ENCODE measurements around the gene TPRX1.
"Not testable (repeated sequence)": the region's sequence is repeated elsewhere in the genome, so short reads cannot be mapped to it uniquely, and the experiment has no call there.

The TPRX1 gene

DNA sequence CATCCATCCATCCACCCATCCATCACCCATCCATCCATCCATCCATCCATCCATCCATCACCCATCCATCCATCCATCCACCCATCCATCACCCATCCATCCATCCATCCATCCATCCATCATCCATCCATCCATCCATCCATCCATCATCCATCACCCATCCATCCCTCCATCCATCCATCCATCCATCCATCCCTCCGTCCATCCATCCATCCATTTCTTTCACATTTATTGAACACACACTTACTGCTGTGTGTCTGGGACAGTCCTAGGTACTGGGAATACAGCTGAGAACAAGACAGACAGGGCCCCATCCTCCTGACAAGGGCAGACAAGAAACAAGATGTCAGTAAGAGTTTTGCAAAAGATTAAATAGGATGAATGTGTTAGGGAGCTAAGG is 13.9 kb upstream of the TPRX1 start:
- H3K9me3 Mint-ChIP-seq; H3K27ac Mint-ChIP-seq; H3K4me1 Mint-ChIP-seq (ENCODE audit: low read depth); H3K36me3 Mint-ChIP-seq (ENCODE audit: low read depth); intact Hi-C loops (cut with micrococcal nuclease); H3K4me3 Mint-ChIP-seq: not testable (repeated sequence)
- H3K27me3 Mint-ChIP-seq, result peaks cover 36% of the 10 kb centered on the region

DNA sequence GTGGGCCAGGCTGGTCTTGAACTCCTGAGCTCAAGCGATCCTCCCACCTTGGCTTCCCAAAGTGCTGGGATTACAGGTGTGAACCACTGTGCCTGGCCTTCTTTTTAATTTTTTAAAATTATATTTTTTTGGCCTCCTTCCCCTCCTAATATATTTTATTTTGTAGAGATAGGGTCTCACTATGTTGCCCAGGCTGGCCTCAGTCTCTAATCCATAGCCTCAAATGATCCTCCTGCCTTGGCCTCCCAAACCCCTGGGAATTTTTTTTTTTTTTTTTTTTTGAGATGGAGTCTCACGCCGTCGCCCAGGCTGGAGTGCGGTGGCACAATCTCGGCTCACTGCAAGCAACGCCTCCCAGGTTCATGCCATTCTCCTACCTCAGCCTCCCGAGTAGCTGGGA is 11.9 kb upstream of the TPRX1 start:
- intact Hi-C loops (cut with micrococcal nuclease); H3K9me3 Mint-ChIP-seq: not testable (repeated sequence)
- peaks cover 31% of the 10 kb centered on the region for H3K27me3 Mint-ChIP-seq

DNA sequence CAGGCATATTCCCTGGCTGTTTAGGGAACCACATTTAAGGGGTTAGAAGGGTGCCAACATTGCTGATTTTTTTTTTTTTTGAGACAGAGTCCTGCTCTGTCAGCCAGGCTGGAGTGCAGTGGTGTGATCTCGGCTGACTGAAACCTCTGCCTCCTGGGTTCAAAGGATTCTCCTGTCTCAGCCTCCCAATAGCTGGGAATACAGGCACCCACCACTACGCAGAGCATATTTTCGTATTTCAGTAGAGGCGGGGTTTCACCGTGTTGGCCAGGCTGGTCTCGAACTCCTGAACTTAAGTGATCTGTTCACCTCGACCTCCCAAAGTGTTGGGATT is 9.6 kb upstream of the TPRX1 start:
- Mint-ChIP-seq H3K4me1 (ENCODE audit: low read depth) (no peaks in the 10 kb centered on the region), H3K36me3 (ENCODE audit: low read depth) (no peaks in the 10 kb centered on the region), H3K27ac (no peak overlapping the region), H3K27me3 (peaks cover 9% of the 10 kb centered on the region), H3K4me3 (no peak overlapping the region), H3K9me3 (no peaks in the 10 kb centered on the region)
- intact Hi-C loops (cut with micrococcal nuclease), result loop anchor here (5.0 kb wide), 1 partner anchor 48 kb away; no protein-coding TSS in a partner anchor

More for the DNA sequence above, 11.9 kb upstream of the TPRX1 start:
- H3K4me3 Mint-ChIP-seq; H3K4me1 Mint-ChIP-seq (ENCODE audit: low read depth); H3K27ac Mint-ChIP-seq; H3K36me3 Mint-ChIP-seq (ENCODE audit: low read depth): not testable (repeated sequence)

DNA sequence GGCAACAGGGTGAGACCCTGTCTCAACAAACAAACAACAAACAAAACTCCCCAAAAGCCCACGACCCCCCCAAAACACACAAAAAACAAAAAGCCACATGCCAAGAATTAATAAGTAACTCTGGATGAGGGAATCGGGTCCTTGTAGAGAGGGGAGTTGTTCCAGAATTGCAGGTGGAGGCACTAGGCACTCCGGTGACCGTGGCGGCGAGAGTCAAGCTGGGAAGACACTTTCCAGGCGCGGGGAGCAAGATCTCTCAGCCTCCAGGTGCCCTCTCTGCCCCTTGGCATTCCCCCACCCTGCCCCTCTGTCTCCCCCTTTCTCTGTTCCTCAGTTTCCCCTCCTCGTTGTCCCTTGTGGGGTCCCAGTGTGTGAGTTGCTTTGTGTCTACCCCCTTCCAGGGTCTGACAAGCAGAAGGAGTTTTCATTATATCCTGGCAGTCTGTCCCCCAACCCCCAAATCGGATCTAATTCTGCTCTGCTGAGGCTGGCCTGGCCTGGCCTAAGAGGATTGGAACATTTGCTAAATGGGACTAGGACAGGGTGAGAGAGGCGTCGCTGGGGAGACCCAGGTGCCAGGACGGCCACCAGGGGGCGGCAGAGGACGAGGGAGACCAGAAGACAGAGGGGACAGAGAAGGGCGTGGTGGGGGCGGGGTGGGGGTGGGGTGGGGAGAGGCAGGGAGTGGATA is 9.1 kb upstream of the TPRX1 start:
- intact Hi-C loops (cut with micrococcal nuclease), result loop anchor here (5.0 kb wide), 1 partner anchor 49 kb away; no protein-coding TSS in a partner anchor
- Mint-ChIP-seq H3K4me1 (ENCODE audit: low read depth) (no peaks in the 10 kb centered on the region), H3K9me3 (no peaks in the 10 kb centered on the region), H3K4me3 (no peak overlapping the region), H3K36me3 (ENCODE audit: low read depth) (no peaks in the 10 kb centered on the region), H3K27me3 (peaks cover 7% of the 10 kb centered on the region), H3K27ac (no peak overlapping the region)

DNA sequence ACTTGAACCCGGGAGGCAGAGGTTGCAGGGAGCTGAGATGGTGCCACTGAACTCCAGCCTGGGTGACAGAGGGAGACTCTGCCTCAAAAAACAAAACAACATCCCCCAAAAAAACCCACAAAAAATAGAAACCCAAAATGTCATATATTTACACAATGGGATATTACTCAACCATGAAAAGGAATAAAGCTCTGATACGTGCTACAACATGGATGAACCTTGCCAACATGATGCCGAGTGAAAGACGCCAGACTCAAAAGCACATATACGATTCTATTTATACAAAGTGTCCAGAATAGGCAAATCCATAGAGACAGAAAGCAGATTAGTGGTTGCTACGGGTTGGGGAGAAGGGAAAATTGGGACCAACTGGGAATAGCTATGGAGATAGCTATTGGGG is 2.1 kb upstream of the TPRX1 start:
- Mint-ChIP-seq H3K27me3 (peaks cover 4% of the 10 kb centered on the region), H3K9me3 (no peaks in the 10 kb centered on the region), H3K4me1 (ENCODE audit: low read depth) (no peaks in the 10 kb centered on the region), H3K36me3 (ENCODE audit: low read depth) (no peaks in the 10 kb centered on the region), H3K27ac (no peak overlapping the region), H3K4me3 (no peak overlapping the region)
- intact Hi-C loops (cut with micrococcal nuclease), result no loop called here

DNA sequence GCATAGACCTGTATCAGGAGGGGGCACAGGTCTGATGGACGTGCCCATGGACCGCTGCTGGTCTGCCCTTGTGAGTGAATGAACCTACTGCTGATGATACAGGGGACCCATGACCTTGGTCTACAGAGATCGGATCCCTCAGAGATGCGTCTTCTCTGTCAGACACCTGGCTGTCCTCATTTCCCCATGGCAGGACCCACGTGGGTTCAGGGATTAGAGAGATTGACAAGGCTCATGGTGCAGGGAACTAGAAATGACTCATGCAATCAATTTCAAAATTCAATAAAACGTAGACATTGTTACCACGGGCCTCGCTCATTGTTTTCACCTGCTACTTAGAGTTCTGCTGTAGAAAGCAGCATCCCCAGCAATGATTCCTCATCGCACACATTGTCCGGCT is 962 bp upstream of the TPRX1 start:
- Mint-ChIP-seq H3K27me3 (peaks cover 4% of the 10 kb centered on the region), H3K4me1 (ENCODE audit: low read depth) (no peaks in the 10 kb centered on the region), H3K27ac (no peak overlapping the region), H3K36me3 (ENCODE audit: low read depth) (no peaks in the 10 kb centered on the region), H3K4me3 (no peak overlapping the region), H3K9me3 (no peaks in the 10 kb centered on the region)
- intact Hi-C loops (cut with micrococcal nuclease), result no loop called here

DNA sequence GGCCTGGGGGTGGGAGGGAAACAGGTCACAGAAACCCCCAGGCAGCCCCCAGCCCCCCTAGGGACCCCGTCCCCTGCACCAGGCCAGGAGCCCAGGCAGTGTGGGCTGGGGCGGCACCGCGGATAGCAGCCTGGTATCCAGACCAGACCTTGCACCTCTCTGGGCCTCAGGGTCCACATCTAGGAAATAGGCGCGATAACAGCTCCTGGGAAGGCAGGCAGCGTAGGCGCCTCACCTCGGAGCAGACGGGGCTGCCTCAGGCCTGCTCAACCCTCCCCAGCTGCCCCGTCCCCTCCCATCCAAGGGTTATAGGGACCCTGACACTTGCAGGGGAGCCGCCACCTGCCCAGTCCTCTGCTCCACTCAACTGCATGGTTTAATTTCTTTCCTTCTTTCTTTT is 680 bp downstream of the TPRX1 start:
- H3K36me3 Mint-ChIP-seq (ENCODE audit: low read depth); H3K27ac Mint-ChIP-seq; H3K27me3 Mint-ChIP-seq; H3K9me3 Mint-ChIP-seq; H3K4me3 Mint-ChIP-seq; H3K4me1 Mint-ChIP-seq (ENCODE audit: low read depth); intact Hi-C loops (cut with micrococcal nuclease): not testable (repeated sequence)

DNA sequence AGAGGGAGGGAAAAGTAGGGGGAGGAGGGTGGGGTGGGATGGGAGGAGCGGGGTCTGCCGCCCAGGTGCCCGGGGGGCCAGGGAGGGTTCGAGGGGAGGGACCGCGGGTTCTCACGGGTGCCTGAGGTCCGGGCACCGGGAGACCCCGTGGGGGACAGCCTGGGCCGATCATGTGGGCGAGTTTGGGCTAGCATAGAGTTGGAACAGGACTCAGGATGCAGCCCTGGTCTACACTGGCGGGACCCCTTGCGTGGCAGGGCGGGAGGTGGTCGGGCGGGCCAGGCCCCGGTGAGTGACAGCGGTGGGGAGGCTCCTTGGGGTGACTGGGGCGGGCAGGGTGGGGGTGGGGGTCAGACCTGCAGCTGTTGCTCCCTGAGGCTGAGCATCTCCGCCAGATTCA is 1.2 kb downstream of the TPRX1 start:
- peaks cover 11% of the 10 kb centered on the region for H3K27me3 Mint-ChIP-seq
- H3K4me1 Mint-ChIP-seq (ENCODE audit: low read depth); intact Hi-C loops (cut with micrococcal nuclease); H3K27ac Mint-ChIP-seq; H3K4me3 Mint-ChIP-seq; H3K36me3 Mint-ChIP-seq (ENCODE audit: low read depth); H3K9me3 Mint-ChIP-seq: not testable (repeated sequence)

DNA sequence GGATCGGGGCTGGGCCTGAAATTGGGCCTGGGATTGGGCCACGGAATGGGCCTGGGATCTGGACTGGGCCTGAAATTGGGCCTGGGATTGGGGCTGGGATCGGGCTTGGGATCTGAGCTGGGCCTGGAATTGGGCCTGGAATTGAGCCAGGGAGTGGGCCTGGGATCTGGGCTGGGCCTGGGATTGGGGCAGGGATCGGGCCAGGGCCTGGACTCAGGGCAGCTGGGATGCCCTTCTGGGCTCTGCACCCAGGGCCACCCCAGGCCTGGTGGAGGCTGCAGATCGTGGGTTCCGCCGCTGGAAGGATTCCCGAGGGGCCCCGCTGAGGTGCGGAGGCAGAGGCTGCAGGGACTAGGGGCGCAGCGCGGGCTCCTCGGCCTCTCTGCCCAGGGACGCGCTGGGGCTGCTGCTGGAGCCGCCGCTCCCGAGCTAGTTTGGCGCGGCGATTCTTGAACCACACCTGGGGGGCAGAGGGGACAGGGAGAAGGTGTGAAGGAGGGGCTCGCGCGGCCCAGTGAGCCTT is 1.8 kb downstream of the TPRX1 start:
- no peaks in the 10 kb centered on the region for H3K4me1 Mint-ChIP-seq (ENCODE audit: low read depth)
- H3K36me3 Mint-ChIP-seq (ENCODE audit: low read depth), result no peaks in the 10 kb centered on the region
- no peaks in the 10 kb centered on the region for H3K9me3 Mint-ChIP-seq
- no peak overlapping the region for H3K4me3 Mint-ChIP-seq
- intact Hi-C loops (cut with micrococcal nuclease), result no loop called here
- H3K27me3 Mint-ChIP-seq, result peaks cover 15% of the 10 kb centered on the region
- no peak overlapping the region for H3K27ac Mint-ChIP-seq

DNA sequence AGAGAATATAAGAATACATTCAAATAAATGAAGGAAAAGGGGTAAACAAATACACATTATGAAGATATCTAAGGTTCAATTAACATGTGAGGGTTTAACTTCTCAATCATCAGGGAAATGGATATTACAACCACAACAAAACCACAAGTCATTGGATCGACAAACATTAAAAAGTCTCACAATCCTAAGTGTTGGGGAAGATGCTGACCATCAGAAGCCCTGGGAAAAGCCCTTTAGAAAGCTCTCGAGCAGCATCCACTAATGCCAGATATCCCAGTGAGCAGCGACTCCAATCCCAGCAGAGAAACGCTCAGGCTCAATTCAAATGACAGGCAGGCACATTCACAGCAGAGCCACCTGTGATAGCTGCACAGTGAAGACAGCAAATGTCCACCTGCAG is 3.1 kb downstream of the TPRX1 start:
- Mint-ChIP-seq H3K27ac (no peak overlapping the region), H3K27me3 (peaks cover 15% of the 10 kb centered on the region), H3K4me1 (ENCODE audit: low read depth) (no peaks in the 10 kb centered on the region), H3K36me3 (ENCODE audit: low read depth) (no peaks in the 10 kb centered on the region), H3K4me3 (no peak overlapping the region), H3K9me3 (no peaks in the 10 kb centered on the region)
- intact Hi-C loops (cut with micrococcal nuclease), result no loop called here

DNA sequence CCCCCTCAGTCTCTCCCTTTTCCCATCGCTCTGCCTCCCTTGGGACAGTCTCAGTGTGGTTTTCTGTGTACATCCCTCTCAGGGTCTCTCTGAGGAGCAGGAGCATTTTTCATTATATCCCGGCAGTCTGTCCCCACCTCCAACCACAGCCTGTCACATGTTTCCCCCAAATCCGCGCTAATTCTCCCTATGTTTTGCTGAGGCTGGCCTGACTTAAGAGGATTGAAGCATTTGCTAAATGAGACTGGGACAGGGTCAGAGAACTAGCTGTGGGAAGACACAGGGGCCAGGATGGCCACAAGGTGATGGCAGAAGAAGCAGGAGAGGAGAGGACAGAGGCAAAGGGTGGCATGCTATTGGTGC is 5.5 kb downstream of the TPRX1 start:
- intact Hi-C loops (cut with micrococcal nuclease), result no loop called here
- no peaks in the 10 kb centered on the region for H3K4me1 Mint-ChIP-seq (ENCODE audit: low read depth)
- no peaks in the 10 kb centered on the region for H3K9me3 Mint-ChIP-seq
- H3K27ac Mint-ChIP-seq, result no peak overlapping the region
- H3K36me3 Mint-ChIP-seq (ENCODE audit: low read depth), result no peaks in the 10 kb centered on the region
- H3K4me3 Mint-ChIP-seq, result no peak overlapping the region
- H3K27me3 Mint-ChIP-seq, result peaks cover 14% of the 10 kb centered on the region

DNA sequence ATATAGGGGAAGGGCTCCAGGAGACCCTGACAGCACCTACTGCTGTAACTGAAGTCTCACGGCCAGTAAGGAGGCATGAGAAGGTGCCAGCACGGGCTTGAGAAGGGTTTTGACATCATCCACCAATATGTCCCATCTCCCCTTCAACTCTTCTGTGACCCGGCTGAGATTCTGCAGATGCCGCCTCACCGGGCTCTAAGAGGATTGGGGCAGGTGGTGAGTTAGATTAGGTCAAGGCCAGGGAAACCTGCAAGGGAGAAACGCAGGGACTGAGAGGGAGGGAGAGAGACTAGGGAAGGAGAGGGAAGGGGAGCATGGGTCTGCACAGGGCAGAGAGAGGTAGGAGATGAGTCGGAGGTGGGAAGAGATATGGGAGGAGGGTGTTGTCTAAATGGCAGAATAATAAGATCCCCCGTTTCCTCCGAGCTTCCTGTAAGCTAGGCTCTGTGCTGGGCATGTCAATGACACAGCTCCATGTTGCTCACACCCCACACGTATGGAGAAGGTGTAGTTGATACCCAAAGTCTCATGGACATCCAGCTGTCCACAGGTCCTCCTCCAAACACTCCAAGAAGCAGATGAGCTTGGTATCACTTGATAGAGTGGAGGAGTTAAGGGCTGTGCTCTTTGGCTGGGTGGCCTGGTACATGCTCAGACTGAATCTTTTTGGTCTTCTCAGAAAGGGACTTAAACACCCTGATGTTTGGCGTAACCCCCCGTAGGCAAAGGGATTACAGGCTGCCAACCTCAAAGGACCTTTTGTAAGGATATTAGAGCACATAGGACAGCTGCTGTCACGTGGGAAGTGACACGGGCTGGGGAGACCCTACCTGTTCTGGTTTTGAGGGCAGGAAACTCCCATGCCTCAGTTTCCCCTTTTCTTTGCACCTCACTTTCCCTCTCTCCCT is 6.1 kb downstream of the TPRX1 start:
- H3K9me3 Mint-ChIP-seq, result no peaks in the 10 kb centered on the region
- no peak overlapping the region for H3K4me3 Mint-ChIP-seq
- H3K36me3 Mint-ChIP-seq (ENCODE audit: low read depth), result no peaks in the 10 kb centered on the region
- H3K4me1 Mint-ChIP-seq (ENCODE audit: low read depth), result no peaks in the 10 kb centered on the region
- intact Hi-C loops (cut with micrococcal nuclease), result no loop called here
- peaks cover 14% of the 10 kb centered on the region for H3K27me3 Mint-ChIP-seq
- H3K27ac Mint-ChIP-seq, result no peak overlapping the region

DNA sequence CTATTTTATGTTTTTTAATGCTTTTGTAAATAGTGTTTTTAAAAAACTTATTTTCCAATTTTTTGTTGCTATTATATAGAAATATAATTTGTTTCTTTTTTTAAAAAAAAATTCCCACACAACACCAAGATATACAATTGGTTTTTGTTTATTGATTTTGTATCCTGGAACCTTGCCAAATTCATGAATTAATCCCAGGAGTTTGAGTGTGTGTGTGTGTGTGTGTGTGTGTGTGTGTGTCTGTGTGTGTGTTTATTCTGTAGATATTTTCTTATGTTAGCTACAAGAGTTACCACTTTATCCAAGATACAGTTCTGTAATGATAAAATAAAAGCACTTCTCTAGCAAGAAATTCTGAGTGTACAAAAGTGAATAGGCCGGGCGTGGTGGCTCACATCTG is 7.6 kb downstream of the TPRX1 start:
- Mint-ChIP-seq H3K27ac (no peak overlapping the region), H3K36me3 (ENCODE audit: low read depth) (no peaks in the 10 kb centered on the region), H3K4me3 (no peak overlapping the region), H3K4me1 (ENCODE audit: low read depth) (no peaks in the 10 kb centered on the region), H3K27me3 (peaks cover 14% of the 10 kb centered on the region), H3K9me3 (no peaks in the 10 kb centered on the region)
- intact Hi-C loops (cut with micrococcal nuclease), result no loop called here

DNA sequence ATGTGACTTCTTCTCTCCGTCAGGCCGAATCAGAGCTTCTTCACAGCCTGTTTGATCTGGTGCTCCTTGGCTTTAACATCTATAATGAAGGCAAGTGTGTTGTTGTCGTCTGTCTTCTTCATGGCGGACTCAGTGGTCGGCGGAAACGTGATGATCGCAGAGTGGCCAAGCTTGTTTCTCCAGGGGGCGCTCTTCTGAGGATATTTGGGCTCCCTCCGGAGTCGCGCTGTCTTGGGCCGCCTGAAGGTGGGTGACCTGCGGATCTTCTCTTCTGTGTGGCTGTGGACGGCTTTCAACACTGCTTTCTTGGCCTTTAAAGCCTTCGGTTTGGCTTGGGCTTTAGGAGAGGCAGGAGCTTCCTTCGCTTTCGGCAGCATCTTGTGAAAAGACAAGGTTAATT is 9.8 kb downstream of the TPRX1 start:
- Mint-ChIP-seq H3K36me3 (ENCODE audit: low read depth) (no peaks in the 10 kb centered on the region), H3K27me3 (peaks cover 18% of the 10 kb centered on the region), H3K4me3 (no peak overlapping the region), H3K9me3 (no peaks in the 10 kb centered on the region), H3K27ac (no peak overlapping the region), H3K4me1 (ENCODE audit: low read depth) (no peaks in the 10 kb centered on the region)
- intact Hi-C loops (cut with micrococcal nuclease), result no loop called here
